ENCODE data around the gene LSM14A. TPM values are rescaled to one million over a fixed set of nuclear protein-coding genes. Genes with fewer than 3 reads are reported as not detected.

LSM14A gene
- total RNA-seq, 1 experiment from 2014 or later: 161 TPM

GRCh38 chr19:34215006-34215665 lies 42.8 kb downstream of the LSM14A start:
- ChIA-PET POLR2A (interaction anchor here (0.6 kb wide), 1 partner anchor 1664 kb away, joined by 5 read pairs; no protein-coding TSS in a partner anchor), CTCF (no interaction called here)
- no peaks in the 10 kb centered on the region for H3K27me3 Mint-ChIP-seq (ENCODE audit: low read depth)
- DNase-seq (ENCODE audit: low spot score) (no peak), ATAC-seq (no peak)
- no peaks in the 10 kb centered on the region for H3K4me1 Mint-ChIP-seq
- H3K9me3 Mint-ChIP-seq: no peaks in the 10 kb centered on the region
- peaks cover 36% of the 10 kb centered on the region for H3K36me3 Mint-ChIP-seq
- no peak overlapping the region for H3K27ac Mint-ChIP-seq
- H3K4me3 Mint-ChIP-seq: no peak overlapping the region
- TF ChIP-seq E2F1 (CRISPR knock-in tag; IDR thresholded peaks at IDR 0.05) (no peak), IRF1 (CRISPR knock-in tag; IDR thresholded peaks at IDR 0.05) (no peak), KAT7 (CRISPR knock-in tag; IDR thresholded peaks at IDR 0.05; ENCODE audit: borderline replicate concordance) (no peak), CTCF (IDR thresholded peaks at IDR 0.05) (no peak), SMAD4 (CRISPR knock-in tag; IDR thresholded peaks at IDR 0.05) (no peak), ATF3 (CRISPR knock-in tag; conservative IDR thresholded peaks at IDR 0.05) (no peak)

GRCh38 chr19:34215666-34216038 lies 43.3 kb downstream of the LSM14A start:
- H3K9me3 Mint-ChIP-seq: no peaks in the 10 kb centered on the region
- no peak for TF ChIP-seq ESRRA (CRISPR knock-in tag; IDR thresholded peaks at IDR 0.05; ENCODE audit: borderline replicate concordance)
- no peak for TF ChIP-seq ZNF423 (CRISPR knock-in tag; IDR thresholded peaks at IDR 0.05)
- no peak for TF ChIP-seq GRHL2 (CRISPR knock-in tag; IDR thresholded peaks at IDR 0.05; ENCODE audit: insufficient replicate concordance, severe bottlenecking)
- TF ChIP-seq CREM (CRISPR knock-in tag; IDR thresholded peaks at IDR 0.05): no peak
- no peak for TF ChIP-seq GABPB1 (CRISPR knock-in tag; IDR thresholded peaks at IDR 0.05)
- no peak for TF ChIP-seq CBFB (CRISPR knock-in tag; IDR thresholded peaks at IDR 0.05; ENCODE audit: low read depth)
- no peak for TF ChIP-seq STAT6 (CRISPR knock-in tag; conservative IDR thresholded peaks at IDR 0.05; ENCODE audit: low read depth)
- no peak for TF ChIP-seq FOXK1 (CRISPR knock-in tag; IDR thresholded peaks at IDR 0.05)
- no peak for TF ChIP-seq IRF2 (CRISPR knock-in tag; IDR thresholded peaks at IDR 0.05; ENCODE audit: borderline replicate concordance, low read depth)
- TF ChIP-seq CREB1 (CRISPR knock-in tag; IDR thresholded peaks at IDR 0.05): no peak
- no peak for TF ChIP-seq MAX (CRISPR knock-in tag; IDR thresholded peaks at IDR 0.05)
- TF ChIP-seq MYBL2 (CRISPR knock-in tag; IDR thresholded peaks at IDR 0.05): no peak
- no peak for TF ChIP-seq ZNF532 (CRISPR knock-in tag; IDR thresholded peaks at IDR 0.05; ENCODE audit: borderline replicate concordance)
- TF ChIP-seq EMX1 (CRISPR knock-in tag; IDR thresholded peaks at IDR 0.05): no peak
- no peak for TF ChIP-seq SMAD4 (CRISPR knock-in tag; IDR thresholded peaks at IDR 0.05)
- no peak for TF ChIP-seq ATF3 (CRISPR knock-in tag; conservative IDR thresholded peaks at IDR 0.05)
- TF ChIP-seq NR2C2 (CRISPR knock-in tag; IDR thresholded peaks at IDR 0.05): no peak
- H3K27me3 Mint-ChIP-seq (ENCODE audit: low read depth): no peaks in the 10 kb centered on the region
- H3K4me3 Mint-ChIP-seq: no peak overlapping the region
- ChIA-PET POLR2A (interaction anchor here (0.7 kb wide), 1 partner anchor 10 kb away, joined by 3 read pairs; no protein-coding TSS in a partner anchor), CTCF (no interaction called here)
- no peaks in the 10 kb centered on the region for H3K4me1 Mint-ChIP-seq
- ATAC-seq (no peak), DNase-seq (ENCODE audit: low spot score) (no peak)
- H3K36me3 Mint-ChIP-seq: peaks cover 40% of the 10 kb centered on the region
- no peak overlapping the region for H3K27ac Mint-ChIP-seq
